ENCODE results near the gene HPGD. TPM values are rescaled to one million over a fixed set of nuclear protein-coding genes. Genes with fewer than 3 reads are reported as not detected.

The HPGD gene
- polyA plus RNA-seq, 1 of the 3 experiments (the other 2 are of a cell fraction): not detected

DNA sequence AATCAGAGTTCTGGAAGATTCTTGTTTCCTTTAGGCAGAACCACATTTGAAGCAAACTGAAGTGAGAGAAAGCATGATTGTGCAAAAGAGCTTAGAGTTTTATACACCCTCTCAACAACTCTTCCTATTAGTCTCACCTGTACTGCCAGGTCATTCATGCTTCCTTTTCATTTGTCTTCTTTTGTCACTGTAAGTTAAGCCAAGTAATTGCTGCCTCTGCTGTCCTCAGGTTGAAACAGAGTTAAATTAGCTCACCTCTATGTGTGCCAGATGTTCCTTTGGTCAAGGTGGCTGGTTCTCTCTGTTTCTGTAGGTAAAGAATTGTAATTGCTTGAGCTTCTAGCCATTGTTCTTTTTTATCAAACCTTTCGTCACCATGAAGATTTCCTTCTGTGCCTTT, 41.1 kb upstream of the HPGD start (continued):
- TF ChIP-seq MAX (IDR thresholded peaks at IDR 0.05; ENCODE audit: low read depth) (no peak), NFIC (IDR thresholded peaks at IDR 0.05; ENCODE audit: borderline replicate concordance) (no peak), RXRA (IDR thresholded peaks at IDR 0.05; ENCODE audit: borderline replicate concordance, low read depth) (no peak), MEF2A (IDR thresholded peaks at IDR 0.05; ENCODE audit: borderline replicate concordance, low read depth) (no peak), ELF1 (IDR thresholded peaks at IDR 0.05) (no peak), RFX5 (IDR thresholded peaks at IDR 0.05; ENCODE audit: low read length) (no peak)

- Histone ChIP-seq H3F3A (replicated peaks; ENCODE audit: insufficient read depth) (no peaks in the 10 kb centered on the region), H3K27ac (ENCODE audit: low read depth in 2 of 2, low read length in 1 of 2) (no peak overlapping the region), H3K9me2 (no peaks in the 10 kb centered on the region), H3K27me3 (ENCODE audit: insufficient read depth) (no peaks in the 10 kb centered on the region), H4K20me1 (ENCODE audit: insufficient read depth) (no peaks in the 10 kb centered on the region), H3K79me2 (ENCODE audit: insufficient read depth) (no peaks in the 10 kb centered on the region), H3K36me3 (replicated peaks in 1 of 2; ENCODE audit: control insufficient read depth in 1 of 2, insufficient read depth in 2 of 2, low read length in 1 of 2) (no peaks in the 10 kb centered on the region), H3K9ac (no peak overlapping the region), H3K4me3 (ENCODE audit: low read depth in 2 of 2, low read length in 1 of 2) (no peak overlapping the region), H3K4me2 (no peak overlapping the region), H3K4me1 (ENCODE audit: control insufficient read depth in 1 of 2, insufficient read depth in 2 of 2, low read depth in 1 of 2, low read length in 1 of 2) (no peaks in the 10 kb centered on the region; a peak in 1 of 4 replicates), H2AFZ (ENCODE audit: low read depth) (no peak overlapping the region), H3K9me3 (no peaks in the 10 kb centered on the region)
- no peak for TF ChIP-seq MAX (IDR thresholded peaks at IDR 0.05; ENCODE audit: low read depth)
- no peak for TF ChIP-seq SMC3 (IDR thresholded peaks at IDR 0.05; ENCODE audit: low read depth, low read length)
- TF ChIP-seq EP300 (IDR thresholded peaks at IDR 0.05; ENCODE audit: borderline replicate concordance in 1 of 2, low read depth in 1 of 2, low read length in 1 of 2): no peak
- TF ChIP-seq TAF1 (IDR thresholded peaks at IDR 0.05; ENCODE audit: borderline replicate concordance, low read depth, low read length): no peak
- TF ChIP-seq EZH2phosphoT487 (IDR thresholded peaks at IDR 0.05; ENCODE audit: borderline replicate concordance, low read depth): no peak
- no peak for TF ChIP-seq ELF1 (IDR thresholded peaks at IDR 0.05)
- TF ChIP-seq, protein P1, sequence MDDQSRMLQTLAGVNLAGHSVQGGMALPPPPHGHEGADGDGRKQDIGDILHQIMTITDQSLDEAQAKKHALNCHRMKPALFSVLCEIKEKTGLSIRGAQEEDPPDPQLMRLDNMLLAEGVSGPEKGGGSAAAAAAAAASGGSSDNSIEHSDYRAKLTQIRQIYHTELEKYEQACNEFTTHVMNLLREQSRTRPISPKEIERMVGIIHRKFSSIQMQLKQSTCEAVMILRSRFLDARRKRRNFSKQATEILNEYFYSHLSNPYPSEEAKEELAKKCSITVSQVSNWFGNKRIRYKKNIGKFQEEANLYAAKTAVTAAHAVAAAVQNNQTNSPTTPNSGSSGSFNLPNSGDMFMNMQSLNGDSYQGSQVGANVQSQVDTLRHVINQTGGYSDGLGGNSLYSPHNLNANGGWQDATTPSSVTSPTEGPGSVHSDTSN (IDR thresholded peaks at IDR 0.05): no peak
- no peak for TF ChIP-seq REST (IDR thresholded peaks at IDR 0.05; ENCODE audit: low read depth, low read length)
- TF ChIP-seq, protein P2, sequence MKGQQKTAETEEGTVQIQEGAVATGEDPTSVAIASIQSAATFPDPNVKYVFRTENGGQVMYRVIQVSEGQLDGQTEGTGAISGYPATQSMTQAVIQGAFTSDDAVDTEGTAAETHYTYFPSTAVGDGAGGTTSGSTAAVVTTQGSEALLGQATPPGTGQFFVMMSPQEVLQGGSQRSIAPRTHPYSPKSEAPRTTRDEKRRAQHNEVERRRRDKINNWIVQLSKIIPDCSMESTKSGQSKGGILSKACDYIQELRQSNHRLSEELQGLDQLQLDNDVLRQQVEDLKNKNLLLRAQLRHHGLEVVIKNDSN (IDR thresholded peaks at IDR 0.05; ENCODE audit: borderline replicate concordance, low read depth): no peak
- no peak for TF ChIP-seq RAD21 (IDR thresholded peaks at IDR 0.05; ENCODE audit: low read length)
- TF ChIP-seq RFX5 (IDR thresholded peaks at IDR 0.05; ENCODE audit: low read length): no peak
- no peak for TF ChIP-seq GATA2 (CRISPR knock-in tag; IDR thresholded peaks at IDR 0.05)
- TF ChIP-seq JUND (IDR thresholded peaks at IDR 0.05): no peak
- TF ChIP-seq TEAD4 (IDR thresholded peaks at IDR 0.05; ENCODE audit: borderline replicate concordance, insufficient read depth): no peak
- no peak for TF ChIP-seq NRF1 (IDR thresholded peaks at IDR 0.05; ENCODE audit: low read depth, low read length)
- TF ChIP-seq POLR2AphosphoS5 (IDR thresholded peaks at IDR 0.05; ENCODE audit: low read depth, low read length): no peak
- no peak for DNase-seq
- 32% methylated on average over 2 of the region's 2 CpGs for WGBS (ENCODE audit: low lambda C conversion rate)
- POLR2A ChIA-PET: no interaction called here
- CTCF ChIA-PET: no interaction called here
Observed at GRCh38 chr4:174561560-174561959, 39.3 kb upstream of the HPGD start.

Data from SK-N-SH (cell line).